Esophagus squamous epithelium (tissue), 5 donors: Measurements from ENCODE around the gene SRSF5. TPM values are rescaled to one million over a fixed set of nuclear protein-coding genes. Genes with fewer than 3 reads are reported as not detected.
A peak's percentile ranks its signal among the peaks of the same experiment; 100 is the strongest.

Experiments used
- DNase-seq: peaks from one replicate; lab custom pipeline; 2025; lab: John Stamatoyannopoulos, UW
- H3K27ac ChIP-seq, 4 donors: fragments of 200-600 bp; sonication (generic); one replicate each; pipeline ENCODE4 v1.5.1; 2016 to 2019; ENCODE audit warnings: mild to moderate bottlenecking in 1 of 4
- H3K27me3 ChIP-seq, 4 donors: fragments of 200-600 bp; sonication (generic); 1 replicate in 3 of 4; 2 replicates in 1 of 4; pipeline versions ENCODE4 v1.5.1 to v1.6.0; 2017 to 2021; ENCODE audit warnings: antibody characterized with exemption in 1 of 4
- H3K36me3 ChIP-seq, 3 donors: fragments of 200-600 bp; sonication (generic); one replicate each; pipeline ENCODE4 v1.5.1; 2016 to 2019
- H3K4me1 ChIP-seq, 3 donors: fragments of 200-600 bp; sonication (generic); one replicate each; pipeline ENCODE4 v1.5.1; 2017 to 2019
- H3K4me3 ChIP-seq, 4 donors: fragments of 200-600 bp; sonication (generic); 1 replicate in 3 of 4; 2 replicates in 1 of 4; pipeline ENCODE4 v1.5.1; 2016 to 2019; ENCODE audit warnings: mild to moderate bottlenecking in 2 of 4, moderate library complexity in 1 of 4
- H3K9me3 ChIP-seq, 3 donors: fragments of 200-600 bp; sonication (generic); one replicate each; pipeline ENCODE4 v1.5.1; 2016 to 2019
- POLR2A ChIP-seq, 4 donors: fragments of 450-650 bp; IDR thresholded peaks; one replicate each; pipeline ENCODE4 v1.6.1; 2017; ENCODE audit warnings: antibody characterized with exemption in 4 of 4, mild to moderate bottlenecking in 4 of 4, moderate library complexity in 3 of 4
- WGBS, 2 donors: methylation state at CpG; one replicate each; pipeline ENCODE4 v1.1.5; 2018; 5-methylcytosine and 5-hydroxymethylcytosine counted together
- intact Hi-C: fragments of 100-400 bp; cut with DNase I; formaldehyde crosslinking; loops from one replicate; pipeline ENCODE4 v1.15.0; 2022
- total RNA-seq, 4 donors: library from RNA; depleted of rRNA; stranded (reverse); fragments of >200 nt; gene quantifications; one replicate each; pipeline ENCODE4 v1.1.0, GENCODE V29; 2016
- TF ChIP-seq, protein P1 (sequence below), 6 experiments: fragments of 450-650 bp in 4 of 6; fragments of 200-600 bp in 2 of 6; sonication (generic) in 2 of 6; IDR thresholded peaks; one replicate each; pipeline ENCODE4 v1.5.1; 2016 to 2019; ENCODE audit warnings: antibody characterized with exemption in 6 of 6, mild to moderate bottlenecking in 4 of 6, moderate library complexity in 4 of 6
- donor health status: DM: yes; HTN: yes; CAD: no.

SRSF5 gene
- total RNA-seq, 4 donors from 2014 or later = 94.3 to 382 (median 173) TPM

DNA sequence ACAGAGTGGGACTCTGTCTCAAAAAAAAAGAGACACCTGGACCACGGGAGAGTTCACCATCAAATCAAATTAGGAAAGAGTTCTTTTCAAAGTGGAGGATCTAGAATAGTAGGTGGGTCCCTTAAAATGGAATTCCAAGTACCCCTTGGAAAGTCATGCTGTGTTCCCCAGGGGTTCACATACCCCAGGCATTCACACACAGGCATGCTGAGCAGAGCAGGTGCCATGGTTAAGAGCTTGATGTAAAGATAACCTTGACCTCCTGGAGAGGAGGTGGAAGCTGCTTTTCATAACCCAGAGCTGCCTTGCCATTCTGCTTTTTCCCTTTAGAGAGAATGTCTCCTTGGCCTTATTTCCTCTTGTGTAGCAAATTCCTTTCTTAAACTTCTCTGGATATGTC, 14.2 kb upstream of the SRSF5 start:
- Histone ChIP-seq H3K4me1 (peaks cover 0 to 13% (median 0%) of the 10 kb centered on the region in 3 donors), H3K4me3 (no peak overlapping the region), H3K9me3 (no peaks in the 10 kb centered on the region), H3K36me3 (no peaks in the 10 kb centered on the region), H3K27ac (no peak overlapping the region), H3K27me3 (no peaks in the 10 kb centered on the region)
- intact Hi-C loops = no loop called here
- 60 to 69% methylated on average over 1 of the region's 1 CpG for WGBS, 2 donors
- no peak for DNase-seq
- TF ChIP-seq, protein P1, sequence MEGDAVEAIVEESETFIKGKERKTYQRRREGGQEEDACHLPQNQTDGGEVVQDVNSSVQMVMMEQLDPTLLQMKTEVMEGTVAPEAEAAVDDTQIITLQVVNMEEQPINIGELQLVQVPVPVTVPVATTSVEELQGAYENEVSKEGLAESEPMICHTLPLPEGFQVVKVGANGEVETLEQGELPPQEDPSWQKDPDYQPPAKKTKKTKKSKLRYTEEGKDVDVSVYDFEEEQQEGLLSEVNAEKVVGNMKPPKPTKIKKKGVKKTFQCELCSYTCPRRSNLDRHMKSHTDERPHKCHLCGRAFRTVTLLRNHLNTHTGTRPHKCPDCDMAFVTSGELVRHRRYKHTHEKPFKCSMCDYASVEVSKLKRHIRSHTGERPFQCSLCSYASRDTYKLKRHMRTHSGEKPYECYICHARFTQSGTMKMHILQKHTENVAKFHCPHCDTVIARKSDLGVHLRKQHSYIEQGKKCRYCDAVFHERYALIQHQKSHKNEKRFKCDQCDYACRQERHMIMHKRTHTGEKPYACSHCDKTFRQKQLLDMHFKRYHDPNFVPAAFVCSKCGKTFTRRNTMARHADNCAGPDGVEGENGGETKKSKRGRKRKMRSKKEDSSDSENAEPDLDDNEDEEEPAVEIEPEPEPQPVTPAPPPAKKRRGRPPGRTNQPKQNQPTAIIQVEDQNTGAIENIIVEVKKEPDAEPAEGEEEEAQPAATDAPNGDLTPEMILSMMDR (IDR thresholded peaks at IDR 0.05) = no peak
- no peak for TF ChIP-seq POLR2A (IDR thresholded peaks at IDR 0.05)

DNA sequence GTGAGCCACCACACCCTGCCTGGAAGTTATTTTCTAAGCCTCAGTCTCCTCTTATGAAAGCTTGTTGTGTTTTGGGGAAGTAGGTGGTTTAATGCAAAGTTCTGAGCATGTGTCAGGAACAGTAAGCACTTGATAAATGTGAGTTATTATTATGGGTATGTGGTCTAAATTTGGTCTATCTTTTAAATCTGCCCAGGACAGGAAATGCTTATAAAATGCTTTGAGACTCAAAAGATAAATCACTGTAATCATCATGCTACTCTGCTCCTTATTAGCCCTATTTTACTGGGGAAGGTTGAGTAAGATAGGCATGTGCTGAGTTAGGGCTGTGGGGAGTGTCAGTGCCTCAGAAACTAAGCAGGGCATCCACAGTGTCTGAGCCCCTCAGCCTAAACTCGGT, 13.1 kb upstream of the SRSF5 start:
- Histone ChIP-seq H3K36me3 (no peaks in the 10 kb centered on the region), H3K27ac (no peak overlapping the region), H3K9me3 (no peaks in the 10 kb centered on the region), H3K27me3 (no peaks in the 10 kb centered on the region), H3K4me3 (no peak overlapping the region), H3K4me1 (peaks cover 0 to 13% (median 0%) of the 10 kb centered on the region in 3 donors)
- TF ChIP-seq POLR2A (IDR thresholded peaks at IDR 0.05) = no peak
- TF ChIP-seq, protein P1 (IDR thresholded peaks at IDR 0.05) = no peak
- no peak for DNase-seq
- intact Hi-C loops = no loop called here
- 82 to 100% methylated on average over 1 of the region's 1 CpG for WGBS, 2 donors

DNA sequence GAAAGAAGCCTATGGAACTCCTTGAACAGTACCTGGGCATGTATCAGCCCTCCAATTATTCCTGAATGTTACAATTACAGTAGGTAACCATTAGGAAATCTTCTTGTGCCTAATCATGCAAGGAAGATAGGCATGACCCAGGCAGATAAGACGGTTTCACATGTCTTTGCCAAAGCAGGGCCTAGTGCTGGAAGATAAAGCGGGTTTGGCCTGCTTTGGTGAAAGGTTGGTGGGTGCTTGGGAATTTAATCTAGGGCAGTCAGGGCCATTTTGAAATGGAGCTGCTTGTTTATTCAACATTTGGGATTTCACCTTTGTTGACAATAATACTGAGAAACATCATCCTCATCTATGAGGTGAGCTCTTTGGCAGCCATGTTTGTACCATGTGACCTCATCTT, 12.5 kb upstream of the SRSF5 start:
- H3K27ac ChIP-seq = no peak overlapping the region
- intact Hi-C loops = no loop called here

DNA sequence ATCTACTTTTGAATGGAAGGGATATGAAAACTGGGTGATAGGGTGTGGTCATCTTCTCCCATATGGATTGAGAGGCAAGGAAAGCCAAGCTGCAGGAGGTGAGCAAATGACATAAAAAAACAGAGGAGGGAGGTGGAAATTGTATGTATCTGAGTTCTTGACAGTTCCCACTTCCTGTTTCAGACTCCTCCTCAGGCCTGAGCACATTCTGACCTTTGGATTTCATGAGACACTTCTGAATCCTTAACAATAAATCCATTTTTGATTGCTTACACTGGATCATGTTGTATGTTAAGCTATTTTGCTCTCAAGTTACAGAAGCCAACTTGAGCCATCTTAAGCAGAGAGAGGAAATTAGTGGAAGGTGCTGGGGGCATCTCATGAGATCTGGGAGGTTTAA, 11.6 kb upstream of the SRSF5 start:
- H3K4me3 ChIP-seq = no peak overlapping the region
- no peaks in the 10 kb centered on the region for H3K36me3 ChIP-seq
- no peaks in the 10 kb centered on the region for H3K27me3 ChIP-seq
- DNase-seq = no peak
- H3K27ac ChIP-seq = peak overlapping the region in 3 of 4 donors; percentile 24 to 69 (median 66)
- H3K9me3 ChIP-seq = no peaks in the 10 kb centered on the region
- no peak for TF ChIP-seq POLR2A (IDR thresholded peaks at IDR 0.05)
- TF ChIP-seq, protein P1 (IDR thresholded peaks at IDR 0.05) = no peak
- H3K4me1 ChIP-seq = peaks cover 0 to 13% (median 0%) of the 10 kb centered on the region in 3 donors
- intact Hi-C loops = no loop called here

More for the DNA sequence above, 12.5 kb upstream of the SRSF5 start:
- Histone ChIP-seq H3K4me1 (peaks cover 0 to 13% (median 0%) of the 10 kb centered on the region in 3 donors), H3K4me3 (no peak overlapping the region), H3K36me3 (no peaks in the 10 kb centered on the region), H3K9me3 (no peaks in the 10 kb centered on the region), H3K27me3 (no peaks in the 10 kb centered on the region)
- DNase-seq = no peak
- 80 to 95% methylated on average over 2 of the region's 2 CpGs for WGBS, 2 donors
- TF ChIP-seq, protein P1 (IDR thresholded peaks at IDR 0.05) = no peak
- no peak for TF ChIP-seq POLR2A (IDR thresholded peaks at IDR 0.05)

DNA sequence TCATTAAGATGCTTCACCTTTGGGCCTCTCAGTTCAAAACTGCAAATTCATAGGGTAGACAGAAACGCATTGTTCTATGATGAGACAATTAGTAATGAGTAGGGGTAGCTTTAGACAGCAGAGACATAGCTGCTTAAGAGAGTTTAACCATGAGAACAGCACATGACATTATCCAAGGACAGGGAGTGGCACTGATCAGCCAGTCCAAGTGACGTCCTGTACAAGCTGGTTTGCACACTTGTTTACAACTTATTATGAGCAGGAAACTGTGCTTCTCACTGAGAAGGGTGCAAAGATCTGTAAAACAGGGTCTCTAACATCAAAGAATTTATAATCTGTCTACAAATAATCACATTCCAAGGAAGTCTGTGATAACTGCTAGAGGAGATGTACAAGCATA, 11.2 kb upstream of the SRSF5 start:
- Histone ChIP-seq H3K9me3 (no peaks in the 10 kb centered on the region), H3K27ac (peak overlapping the region in 3 of 4 donors; percentile 24 to 69 (median 66)), H3K4me3 (no peak overlapping the region), H3K4me1 (peaks cover 0 to 13% (median 0%) of the 10 kb centered on the region in 3 donors), H3K36me3 (no peaks in the 10 kb centered on the region), H3K27me3 (no peaks in the 10 kb centered on the region)
- intact Hi-C loops = no loop called here
- no peak for DNase-seq
- 63 to 64% methylated on average over 2 of the region's 2 CpGs for WGBS, 2 donors
- TF ChIP-seq, protein P1 (IDR thresholded peaks at IDR 0.05) = no peak
- no peak for TF ChIP-seq POLR2A (IDR thresholded peaks at IDR 0.05)
